SJCRH30 (cell line): ENCODE data around the gene LRBA. TPM values are rescaled to one million over a fixed set of nuclear protein-coding genes. Genes with fewer than 3 reads are reported as not detected.
A peak's percentile ranks its signal among the peaks of the same experiment; 100 is the strongest.
"Not testable (repeated sequence)": the region's sequence is repeated elsewhere in the genome, so short reads cannot be mapped to it uniquely, and the experiment has no call there.

ENCODE experiments used
- DNase-seq, 2 experiments: peaks; one replicate each; pipeline ENCODE4 v3.0.0-alpha.2; 2015 to 2020
- H3K27ac ChIP-seq: fragments of 250-450 bp; sonication (Bioruptor Pico); 2 replicates; pipeline ENCODE4 v1.5.1; 2020; ENCODE audit warnings: mild to moderate bottlenecking, moderate library complexity
- H3K27me3 ChIP-seq: fragments of 250-450 bp; sonication (Bioruptor Pico); 2 replicates; pipeline ENCODE4 v1.5.1; 2020; ENCODE audit warnings: mild to moderate bottlenecking, moderate library complexity
- H3K36me3 ChIP-seq: fragments of 250-450 bp; sonication (Bioruptor Pico); 2 replicates; pipeline ENCODE4 v1.5.1; 2020; ENCODE audit warnings: mild to moderate bottlenecking, moderate library complexity
- H3K4me1 ChIP-seq: fragments of 250-450 bp; sonication (Bioruptor Pico); 2 replicates; pipeline ENCODE4 v1.5.1; 2020; ENCODE audit warnings: mild to moderate bottlenecking, moderate library complexity
- H3K4me3 ChIP-seq: fragments of 250-450 bp; sonication (Bioruptor Pico); 2 replicates; pipeline ENCODE4 v1.5.1; 2020; ENCODE audit warnings: mild to moderate bottlenecking, moderate library complexity
- H3K9me3 ChIP-seq: fragments of 250-450 bp; sonication (Bioruptor Pico); replicated peaks from 2 replicates; pipeline ENCODE4 v1.5.1; 2020; ENCODE audit warnings: mild to moderate bottlenecking, moderate library complexity
- total RNA-seq: library from RNA; depleted of rRNA; stranded (reverse); fragments of >200 nt; shearing (Covaris generic); gene quantifications from 2 replicates; pipeline ENCODE4 v1.2.3, GENCODE V29; 2014

LRBA gene
- total RNA-seq, 1 experiment from 2014 or later, result 25.9 TPM

DNA sequence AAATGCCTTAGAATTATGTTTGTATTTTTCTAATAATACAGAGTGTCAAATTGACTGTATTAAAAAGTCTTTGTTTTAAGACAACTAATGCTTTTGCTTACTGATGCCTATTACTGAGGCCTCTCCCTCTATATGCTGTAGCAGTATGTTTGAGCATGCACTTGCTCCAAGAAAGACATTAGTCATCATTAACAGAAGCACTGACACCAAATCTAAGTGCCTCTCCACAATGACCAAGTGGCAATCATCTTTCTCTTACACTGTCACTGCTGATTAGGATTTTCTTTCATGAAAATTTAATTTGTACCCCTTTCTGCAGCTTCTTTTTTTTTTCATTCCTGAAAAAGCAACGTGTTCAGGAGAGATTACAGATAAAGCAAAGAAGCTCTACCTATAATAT, 444.2 kb downstream of the LRBA start:
- no peaks in the 10 kb centered on the region for H3K36me3 ChIP-seq
- 0 out of 2 replicates have a peak, but pooled peaks cover 3% of the 10 kb centered on the region for H3K4me1 ChIP-seq
- no peak overlapping the region for H3K27ac ChIP-seq
- H3K4me3 ChIP-seq, result no peak overlapping the region
- DNase-seq, result no peak
- H3K27me3 ChIP-seq, result no peaks in the 10 kb centered on the region
- no peaks in the 10 kb centered on the region for H3K9me3 ChIP-seq

DNA sequence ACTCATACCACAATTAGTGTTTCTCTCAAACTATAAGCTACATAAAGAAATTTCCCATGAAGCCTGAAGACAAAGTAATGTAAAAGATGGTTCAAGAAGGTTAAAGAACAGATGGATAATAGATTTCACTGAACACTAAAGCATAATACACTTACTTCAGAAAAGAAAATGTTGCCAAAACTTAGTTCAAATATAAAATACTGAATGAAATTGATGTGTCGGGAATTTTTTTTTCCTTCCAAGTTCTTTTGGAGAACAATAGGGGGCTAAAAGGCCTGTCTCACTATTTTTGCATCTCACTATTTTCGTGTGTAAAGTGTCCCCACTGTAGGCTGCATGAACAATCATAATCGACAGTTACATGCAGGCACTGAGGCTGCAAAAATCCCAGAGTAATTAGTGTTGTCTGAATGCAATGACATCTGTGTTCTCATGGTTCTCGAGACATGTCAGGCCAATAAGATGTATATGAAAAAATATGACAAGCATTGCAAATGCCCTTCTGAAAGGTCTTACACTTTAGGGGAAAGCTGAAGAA, 445.0 kb downstream of the LRBA start:
- H3K4me1 ChIP-seq, result 0 out of 2 replicates have a peak, but pooled peaks cover 3% of the 10 kb centered on the region
- no peak overlapping the region for H3K27ac ChIP-seq
- DNase-seq, result no peak
- H3K27me3 ChIP-seq, result no peaks in the 10 kb centered on the region
- no peaks in the 10 kb centered on the region for H3K36me3 ChIP-seq
- no peak overlapping the region for H3K4me3 ChIP-seq
- no peaks in the 10 kb centered on the region for H3K9me3 ChIP-seq

DNA sequence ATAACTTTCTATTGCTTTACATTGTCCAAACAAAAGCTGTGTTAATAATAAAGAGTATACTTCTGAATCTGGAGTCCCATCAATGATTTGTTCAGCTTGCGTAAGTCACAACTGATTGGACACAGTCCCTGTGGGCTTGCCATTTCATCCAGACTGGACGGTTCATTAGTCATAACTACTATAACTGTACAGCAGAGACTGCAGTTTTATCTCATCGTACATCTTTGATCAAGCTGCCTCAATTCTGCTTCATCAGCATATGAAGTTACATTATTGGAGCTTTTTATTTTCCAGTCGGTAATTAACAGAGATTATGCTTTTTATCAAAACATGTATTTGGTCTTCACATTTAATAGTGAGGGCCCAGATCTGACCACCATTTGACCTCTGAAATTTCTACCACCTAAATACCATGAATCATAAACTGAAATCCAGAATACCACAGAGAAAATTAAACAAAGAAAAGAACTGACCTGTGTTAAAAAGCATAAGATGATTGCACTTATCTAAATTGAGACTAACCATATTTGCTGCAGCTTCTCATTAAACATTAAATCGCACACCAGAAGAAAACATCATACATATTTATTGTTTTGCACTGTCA, 445.6 kb downstream of the LRBA start:
- DNase-seq, result peak in 1 of 2 experiments; percentile 5

DNA sequence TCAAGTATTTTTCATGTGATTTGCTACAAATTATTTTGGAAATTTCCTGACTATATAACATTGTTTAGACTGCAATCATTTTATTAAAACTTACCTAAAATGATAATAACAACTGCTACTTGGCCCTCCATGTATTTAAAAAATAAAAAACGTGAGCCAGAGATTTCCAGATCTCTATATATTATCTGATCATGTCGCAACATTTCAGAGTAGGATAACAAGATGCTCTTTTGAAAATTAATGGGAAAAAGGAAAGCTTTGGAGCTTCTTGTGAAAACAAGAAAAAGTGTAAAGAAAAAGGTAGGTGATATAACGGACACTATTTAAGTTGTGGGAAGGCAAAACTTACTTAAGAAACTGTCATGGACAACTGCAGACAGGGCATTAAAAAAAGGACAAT, 448.0 kb downstream of the LRBA start:
- Histone ChIP-seq H3K36me3 (no peaks in the 10 kb centered on the region), H3K27me3 (no peaks in the 10 kb centered on the region), H3K27ac (no peak overlapping the region), H3K4me3 (no peak overlapping the region), H3K4me1 (0 out of 2 replicates have a peak, but pooled peaks cover 3% of the 10 kb centered on the region), H3K9me3 (no peaks in the 10 kb centered on the region)
- no peak for DNase-seq

More for the DNA sequence above, 445.6 kb downstream of the LRBA start:
- H3K9me3 ChIP-seq, result no peaks in the 10 kb centered on the region
- no peaks in the 10 kb centered on the region for H3K27me3 ChIP-seq
- H3K27ac ChIP-seq, result no peak overlapping the region
- no peak overlapping the region for H3K4me3 ChIP-seq
- H3K36me3 ChIP-seq, result no peaks in the 10 kb centered on the region
- 0 out of 2 replicates have a peak, but pooled peaks cover 3% of the 10 kb centered on the region for H3K4me1 ChIP-seq

DNA sequence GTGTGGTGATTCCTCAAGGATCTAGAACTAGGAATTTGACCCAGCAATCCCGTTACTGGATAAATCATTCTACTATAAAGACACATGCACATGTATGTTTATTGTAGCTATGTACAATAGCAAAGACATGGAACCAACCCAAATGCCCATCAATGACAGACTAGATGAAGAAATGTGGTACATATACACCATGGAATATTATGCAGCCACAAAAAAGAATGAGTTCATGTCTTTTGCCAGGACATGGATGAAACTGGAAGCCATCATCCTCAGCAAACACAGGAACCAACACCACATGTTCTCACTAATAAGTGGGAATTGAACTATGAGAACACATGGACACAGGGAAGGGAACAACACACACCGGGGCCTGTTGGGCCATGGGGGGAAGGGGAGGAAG, 450.1 kb downstream of the LRBA start:
- H3K27me3 ChIP-seq, H3K36me3 ChIP-seq, H3K4me3 ChIP-seq, H3K4me1 ChIP-seq, H3K27ac ChIP-seq, DNase-seq, H3K9me3 ChIP-seq: not testable (repeated sequence)

DNA sequence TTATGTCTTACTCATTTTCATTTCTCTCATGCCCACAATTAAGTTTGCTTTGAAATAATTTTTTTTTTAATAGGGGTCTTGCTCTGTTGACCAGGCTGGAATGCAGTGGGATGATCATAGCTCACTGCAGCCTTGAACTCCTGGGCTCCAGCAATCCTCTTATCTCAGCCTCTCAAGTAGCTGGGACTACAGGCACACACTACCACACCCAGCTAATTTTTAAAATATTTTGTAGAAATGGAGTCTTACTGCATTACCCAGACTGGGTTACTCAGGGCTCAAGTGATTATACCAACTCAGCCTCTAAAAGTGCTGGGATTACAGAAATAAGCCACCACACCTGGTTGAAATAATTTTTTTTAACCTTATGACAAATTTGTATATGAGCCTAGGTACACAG, 452.3 kb downstream of the LRBA start:
- Histone ChIP-seq H3K4me1 (no peaks in the 10 kb centered on the region), H3K36me3 (no peaks in the 10 kb centered on the region), H3K4me3 (no peak overlapping the region), H3K27me3 (no peaks in the 10 kb centered on the region), H3K9me3 (no peaks in the 10 kb centered on the region), H3K27ac (no peak overlapping the region)
- DNase-seq, result no peak

DNA sequence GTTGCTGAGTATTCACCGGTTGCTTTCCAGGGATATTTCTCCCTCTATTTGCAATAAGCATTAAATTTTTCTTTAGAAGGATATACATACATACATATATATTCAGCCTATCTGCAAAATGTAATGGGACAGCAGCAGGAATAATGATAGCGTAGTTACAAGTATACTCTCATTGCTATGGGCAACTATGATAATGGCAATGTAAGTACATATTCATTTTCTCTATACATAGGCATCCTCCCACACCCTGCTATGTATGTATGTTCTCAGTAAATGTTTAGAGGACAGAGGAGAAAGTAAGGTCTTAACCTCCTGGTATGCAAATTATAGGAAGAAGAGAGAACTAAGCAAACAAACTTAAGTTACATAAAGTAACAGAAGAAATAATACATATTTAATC, 452.8 kb downstream of the LRBA start:
- Histone ChIP-seq H3K4me3 (no peak overlapping the region), H3K27ac (no peak overlapping the region), H3K9me3 (no peaks in the 10 kb centered on the region), H3K36me3 (no peaks in the 10 kb centered on the region), H3K27me3 (no peaks in the 10 kb centered on the region), H3K4me1 (no peaks in the 10 kb centered on the region)
- DNase-seq, result no peak

DNA sequence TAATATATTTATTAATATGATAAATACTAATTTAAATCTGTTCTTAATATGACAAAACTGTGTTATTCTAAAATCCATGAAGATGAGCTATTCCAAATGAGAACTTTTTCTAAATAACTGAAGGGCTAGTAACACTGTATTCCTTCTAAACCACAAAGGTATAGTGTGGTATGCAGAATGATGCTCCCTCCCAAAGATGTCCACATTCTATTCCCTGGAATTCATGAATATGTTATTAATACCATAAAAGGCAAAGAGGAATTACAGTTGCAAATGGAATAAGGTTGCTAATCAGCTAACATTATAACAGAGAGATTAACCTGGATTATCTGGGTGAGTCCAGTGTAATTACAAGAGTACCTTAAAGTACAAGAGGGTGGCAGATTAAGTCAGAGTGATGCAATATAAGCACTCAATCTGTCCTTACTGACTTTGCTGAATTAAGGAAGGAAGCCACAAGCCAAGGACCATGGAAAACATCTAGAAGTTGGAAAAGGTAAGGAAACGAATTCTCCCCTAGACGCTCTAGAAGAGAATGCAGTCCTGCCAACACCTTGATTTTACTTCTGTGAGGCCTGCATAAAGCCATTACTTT, 453.8 kb downstream of the LRBA start:
- no peak for DNase-seq
- Histone ChIP-seq H3K9me3 (no peaks in the 10 kb centered on the region), H3K4me3 (no peak overlapping the region), H3K27me3 (no peaks in the 10 kb centered on the region), H3K36me3 (no peaks in the 10 kb centered on the region), H3K27ac (no peak overlapping the region), H3K4me1 (no peaks in the 10 kb centered on the region)

DNA sequence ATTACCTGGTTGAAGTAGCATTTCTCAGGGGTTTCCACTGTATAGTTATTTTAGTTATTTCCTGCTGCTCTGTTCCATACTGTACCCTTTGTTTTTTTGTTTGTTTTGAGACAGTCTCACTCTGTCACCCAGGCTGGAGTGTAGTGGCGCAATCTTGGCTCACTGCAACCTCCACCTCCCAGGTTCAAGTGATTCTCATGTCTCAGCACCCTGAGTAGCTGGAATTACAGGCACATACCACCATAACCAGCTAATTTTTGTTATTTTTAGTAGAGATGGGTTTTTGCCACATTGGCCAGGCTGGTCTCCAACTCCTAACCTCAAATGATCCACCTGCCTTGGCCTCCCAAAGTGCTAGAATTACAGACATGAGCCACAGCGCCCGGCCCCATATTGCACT, 457.3 kb downstream of the LRBA start:
- H3K9me3 ChIP-seq, H3K27ac ChIP-seq, H3K36me3 ChIP-seq, H3K27me3 ChIP-seq, DNase-seq, H3K4me3 ChIP-seq, H3K4me1 ChIP-seq: not testable (repeated sequence)

DNA sequence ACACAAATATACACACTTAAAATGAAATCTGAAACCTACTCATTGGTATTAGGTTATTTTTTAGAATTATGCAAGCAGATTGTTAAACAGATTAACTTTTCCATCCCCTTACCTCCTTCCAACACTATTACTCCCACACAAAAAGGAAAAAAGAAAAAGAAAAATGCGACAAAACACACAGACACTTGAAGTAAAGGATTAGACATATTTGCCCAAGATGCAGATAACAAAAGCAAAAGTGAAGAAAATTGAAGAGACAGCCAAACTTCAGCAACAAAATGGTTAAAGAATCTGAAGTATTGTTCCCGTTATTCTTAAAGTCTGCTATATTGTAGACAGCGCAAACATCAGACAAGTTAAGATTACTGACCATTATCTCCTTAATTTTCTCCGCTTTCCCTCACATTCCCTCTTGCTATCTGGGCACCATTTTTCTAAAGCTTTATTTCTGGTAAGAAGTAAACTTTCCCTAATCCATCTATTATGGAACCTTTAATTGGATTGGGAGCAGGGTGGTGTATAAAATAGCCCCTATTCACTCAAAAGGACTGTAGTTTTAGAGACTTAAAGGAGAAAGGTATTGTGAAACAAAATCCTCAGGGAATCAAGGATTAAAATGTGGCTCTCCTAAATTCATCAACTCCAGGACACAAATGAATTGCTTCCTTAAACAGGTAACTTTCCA, 467.8 kb downstream of the LRBA start:
- no peak for DNase-seq
- Histone ChIP-seq H3K27me3 (no peaks in the 10 kb centered on the region), H3K9me3 (no peaks in the 10 kb centered on the region), H3K4me1 (no peaks in the 10 kb centered on the region), H3K27ac (no peak overlapping the region), H3K4me3 (no peak overlapping the region), H3K36me3 (no peaks in the 10 kb centered on the region)

DNA sequence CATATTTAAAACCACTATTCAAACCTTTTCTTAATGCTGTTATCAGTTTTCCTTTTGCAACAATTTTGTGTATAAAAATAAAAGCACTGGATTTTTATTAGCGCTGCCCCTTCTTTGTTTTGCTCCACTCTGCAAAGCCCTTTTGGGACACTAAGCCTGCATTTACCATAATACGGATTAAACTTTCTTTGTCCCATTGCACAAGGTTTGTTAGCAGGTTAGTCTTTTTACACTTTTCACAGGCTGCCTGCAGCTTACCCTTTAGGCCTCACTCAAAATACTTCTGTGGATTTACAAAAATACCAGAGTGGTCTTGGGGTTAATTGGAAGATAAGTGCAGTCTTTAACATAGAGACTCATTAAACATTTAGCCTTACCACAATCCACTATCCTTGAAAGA, 468.8 kb downstream of the LRBA start:
- Histone ChIP-seq H3K9me3 (no peaks in the 10 kb centered on the region), H3K4me1 (no peaks in the 10 kb centered on the region), H3K4me3 (no peak overlapping the region), H3K27me3 (no peaks in the 10 kb centered on the region), H3K36me3 (no peaks in the 10 kb centered on the region), H3K27ac (no peak overlapping the region)
- no peak for DNase-seq

DNA sequence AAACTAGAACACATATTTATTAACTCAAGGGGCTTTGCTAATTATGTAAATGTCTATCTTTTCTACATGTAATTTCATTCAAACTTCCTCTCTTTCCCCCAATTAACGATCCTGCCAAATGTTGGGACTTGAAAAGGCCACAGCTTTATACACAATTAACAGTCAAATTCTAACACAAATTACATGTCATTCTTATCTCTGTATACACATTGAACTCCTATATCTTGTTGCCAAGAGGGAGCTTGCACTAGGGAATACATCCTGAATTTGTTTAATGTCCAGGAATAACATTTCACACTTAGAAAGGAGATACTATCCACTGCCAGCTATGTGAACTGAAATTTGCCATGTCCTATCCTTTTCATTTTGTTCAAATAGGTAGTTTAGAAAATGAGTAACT, 472.0 kb downstream of the LRBA start:
- H3K9me3 ChIP-seq, result no peaks in the 10 kb centered on the region

DNA sequence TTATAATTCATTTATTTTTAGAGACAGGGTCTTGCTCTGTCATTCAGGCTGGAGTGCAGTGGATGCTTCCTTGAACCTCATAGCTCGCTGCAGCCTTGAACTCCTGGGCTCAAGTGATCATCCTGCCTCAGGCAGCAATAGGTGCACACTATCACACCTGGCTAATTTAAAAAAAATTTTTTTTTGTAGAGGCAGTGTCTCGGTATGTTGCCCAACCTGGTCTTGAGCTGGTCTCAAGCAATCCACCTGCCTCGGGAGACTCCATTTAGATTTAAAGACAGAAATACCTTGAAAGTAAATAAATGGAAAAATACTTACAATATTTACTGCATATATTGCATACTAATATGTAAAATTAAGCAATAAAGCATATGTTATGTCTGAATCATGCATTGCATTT, 473.4 kb downstream of the LRBA start:
- no peak for DNase-seq

More for the DNA sequence above, 472.0 kb downstream of the LRBA start:
- Histone ChIP-seq H3K27me3 (no peaks in the 10 kb centered on the region), H3K36me3 (no peaks in the 10 kb centered on the region), H3K4me1 (0 out of 2 replicates have a peak, but pooled peaks cover 2% of the 10 kb centered on the region), H3K4me3 (no peak overlapping the region), H3K27ac (no peak overlapping the region)
- DNase-seq, result no peak

DNA sequence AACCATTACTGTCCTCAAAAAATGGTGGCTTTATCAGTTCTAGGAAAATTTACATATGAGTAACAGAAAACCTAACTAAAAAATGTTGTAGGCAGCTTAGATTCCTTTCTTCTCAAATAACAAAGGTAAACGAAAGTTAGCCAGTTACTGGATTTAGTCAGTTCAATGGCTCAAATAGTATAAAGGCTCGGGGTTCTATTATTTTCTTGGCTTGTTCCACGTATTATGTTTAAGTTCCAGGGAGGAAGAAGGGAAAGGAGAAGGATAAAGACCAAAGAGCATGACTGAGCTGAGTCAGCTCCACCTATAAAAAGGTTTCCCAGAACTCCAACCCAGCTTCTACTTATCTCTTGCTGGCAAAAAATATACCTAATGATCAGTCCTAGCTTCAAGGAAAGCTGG, 474.1 kb downstream of the LRBA start:
- H3K9me3 ChIP-seq, result no peaks in the 10 kb centered on the region
- DNase-seq, result no peak

More for the DNA sequence above, 473.4 kb downstream of the LRBA start:
- 0 out of 2 replicates have a peak, but pooled peaks cover 2% of the 10 kb centered on the region for H3K4me1 ChIP-seq
- H3K9me3 ChIP-seq, result no peaks in the 10 kb centered on the region
- H3K27ac ChIP-seq, result no peak overlapping the region
- no peaks in the 10 kb centered on the region for H3K36me3 ChIP-seq
- no peaks in the 10 kb centered on the region for H3K27me3 ChIP-seq
- no peak overlapping the region for H3K4me3 ChIP-seq

DNA sequence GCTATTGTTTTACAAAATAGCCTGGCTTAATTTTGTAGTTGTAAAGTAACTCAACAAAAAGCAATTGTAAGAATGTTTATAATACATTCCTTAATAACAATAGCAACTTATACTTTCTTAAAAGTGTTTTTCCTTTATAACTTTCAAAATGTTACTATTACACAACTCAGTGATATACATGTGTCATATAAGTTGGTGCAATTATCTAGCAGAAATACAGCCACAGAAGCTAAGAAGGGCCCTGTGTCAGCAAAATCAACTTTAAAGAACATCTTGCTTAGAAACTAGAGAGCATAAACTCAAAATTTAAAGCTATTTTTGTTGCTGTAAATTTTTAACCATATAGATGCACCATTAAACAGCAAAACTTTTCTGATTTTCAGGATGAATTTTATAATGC, 474.5 kb downstream of the LRBA start:
- 0 out of 2 replicates have a peak, but pooled peaks cover 2% of the 10 kb centered on the region for H3K4me1 ChIP-seq
- no peaks in the 10 kb centered on the region for H3K27me3 ChIP-seq
- H3K27ac ChIP-seq, result no peak overlapping the region
- no peak for DNase-seq
- no peak overlapping the region for H3K4me3 ChIP-seq
- no peaks in the 10 kb centered on the region for H3K36me3 ChIP-seq
- no peaks in the 10 kb centered on the region for H3K9me3 ChIP-seq

More for the DNA sequence above, 474.1 kb downstream of the LRBA start:
- H3K36me3 ChIP-seq, result no peaks in the 10 kb centered on the region
- 0 out of 2 replicates have a peak, but pooled peaks cover 2% of the 10 kb centered on the region for H3K4me1 ChIP-seq
- no peak overlapping the region for H3K4me3 ChIP-seq
- no peaks in the 10 kb centered on the region for H3K27me3 ChIP-seq
- no peak overlapping the region for H3K27ac ChIP-seq
